A549 (cell line): ENCODE measurements around the gene ADGRB2. TPM values are rescaled to one million over a fixed set of nuclear protein-coding genes. Genes with fewer than 3 reads are reported as not detected.

Experiments
- ATAC-seq, 2 experiments: fragments of 200-7000 bp in 1 of 2; fragments of >200 bp in 1 of 2; cut with Nextera tagmentation in 1 of 2; cut with Tn5 transposase in 1 of 2; 3 replicates each; pipeline versions ENCODE4 v1.8.0 to v1.9.1; 2018 to 2020; ENCODE audit warnings: mild to moderate bottlenecking in 1 of 2, moderate library complexity in 1 of 2
- CTCF ChIA-PET: fragments of 300-600 bp; sonication (Branson Sonifier 250); formaldehyde crosslinking; extraction: SDS; loops from one replicate; lab custom pipeline; 2021; ENCODE audit warnings: antibody characterized with exemption, inconsistent platforms; lab: Yijun Ruan, JAX
- POLR2A ChIA-PET: fragments of 350-600 bp; formaldehyde crosslinking; extraction: SDS; loops from one replicate; lab custom pipeline; 2021; ENCODE audit warnings: antibody characterized with exemption, inconsistent platforms; lab: Yijun Ruan, JAX
- DNase-seq, 2 experiments: peaks; one replicate each; pipeline versions ENCODE4 v3.0.0 to v3.0.0-alpha.2; 2011 to 2016; ENCODE audit warnings: low read depth in 1 of 2, low spot score in 1 of 2
- FAIRE-seq: peaks from 2 replicates; lab custom pipeline; 2011; peaks lifted over from hg19 to GRCh38; lab: Jason Lieb, UNC
- H3K27ac ChIP-seq, 2 experiments: fragments of >200 bp; sonication (Bioruptor Twin); formaldehyde crosslinking; 3 replicates each; pipeline ENCODE4 v1.5.1; 2016 to 2017
- H3K4me1 ChIP-seq: fragments of >200 bp; sonication (Bioruptor Twin); formaldehyde crosslinking; 3 replicates; pipeline ENCODE4 v1.6.1; 2016
- H3K4me2 ChIP-seq: fragments of >200 bp; sonication (Bioruptor Twin); formaldehyde crosslinking; 3 replicates; pipeline ENCODE4 v1.6.1; 2016
- H3K4me3 ChIP-seq: fragments of >200 bp; sonication (Bioruptor Twin); formaldehyde crosslinking; 3 replicates; pipeline ENCODE4 v1.5.1; 2016
- H3K9me3 ChIP-seq: fragments of >200 bp; sonication (Bioruptor Twin); formaldehyde crosslinking; 3 replicates; pipeline ENCODE4 v1.6.1; 2016
- BHLHE40 ChIP-seq: IDR thresholded peaks from 2 replicates; pipeline ENCODE4 v1.6.1; 2012; ENCODE audit warnings: low read depth, low read length, inconsistent platforms
- CBX2 ChIP-seq: fragments of 200-600 bp; sonication (generic); IDR thresholded peaks from 2 replicates; pipeline ENCODE4 v1.6.1; 2016; ENCODE audit warnings: low read depth, mild to moderate bottlenecking, borderline replicate concordance
- CEBPB ChIP-seq, 2 experiments: fragments of >200 bp in 1 of 2; sonication (Bioruptor Twin) in 1 of 2; formaldehyde crosslinking in 1 of 2; IDR thresholded peaks; 2 replicates each; pipeline ENCODE4 v1.6.1; 2012 to 2016
- CHD2 ChIP-seq: fragments of 150-350 bp; IDR thresholded peaks from 2 replicates; pipeline ENCODE4 v1.6.1; 2014; ENCODE audit warnings: low read length; ENCODE audit not compliant: partially characterized antibody
- EP300 ChIP-seq, 2 experiments: fragments of >200 bp; sonication (Bioruptor Twin); formaldehyde crosslinking; IDR thresholded peaks; 2 replicates in 1 of 2; 3 replicates in 1 of 2; pipeline ENCODE4 v1.6.1; 2016 to 2017
- ESRRA ChIP-seq: fragments of 150-350 bp; IDR thresholded peaks from 2 replicates; pipeline ENCODE4 v1.6.1; 2014; ENCODE audit warnings: mild to moderate bottlenecking, low read length, borderline replicate concordance
- FOSL2 ChIP-seq, 2 experiments: fragments of 450-650 bp in 1 of 2; fragments of >200 bp in 1 of 2; sonication (Bioruptor Twin) in 1 of 2; formaldehyde crosslinking; IDR thresholded peaks; 2 replicates each; pipeline versions ENCODE4 v1.5.0 to v1.6.1; 2016 to 2020; ENCODE audit warnings: mild to moderate bottlenecking in 1 of 2, moderate library complexity in 1 of 2
- GATA3 ChIP-seq: IDR thresholded peaks from 2 replicates; pipeline ENCODE4 v1.6.1; 2012; ENCODE audit warnings: borderline replicate concordance
- HES2 ChIP-seq: fragments of >200 bp; sonication (Bioruptor Twin); formaldehyde crosslinking; IDR thresholded peaks from 2 replicates; pipeline ENCODE4 v1.6.1; 2016
- HEYL ChIP-seq: fragments of 250-450 bp; sonication (Bioruptor Pico); IDR thresholded peaks from 2 replicates; pipeline ENCODE4 v1.8.0; 2021; ENCODE audit warnings: mild to moderate bottlenecking, moderate library complexity
- HOXB5 ChIP-seq: fragments of 250-450 bp; sonication (Bioruptor Pico); IDR thresholded peaks from 2 replicates; pipeline ENCODE4 v1.5.0; 2020; ENCODE audit warnings: mild to moderate bottlenecking, moderate library complexity
- JUN ChIP-seq, 2 experiments: fragments of >200 bp; sonication (Bioruptor Twin); formaldehyde crosslinking; IDR thresholded peaks; 2 replicates in 1 of 2; 3 replicates in 1 of 2; pipeline ENCODE4 v1.6.1; 2016 to 2017
- MAX ChIP-seq: IDR thresholded peaks from 2 replicates; pipeline ENCODE4 v1.6.1; 2012
- NPAS2 ChIP-seq: fragments of 250-450 bp; sonication (Bioruptor Pico); IDR thresholded peaks from 2 replicates; pipeline ENCODE4 v1.8.0; 2022; ENCODE audit warnings: mild to moderate bottlenecking, moderate library complexity, borderline replicate concordance
- NR3C1 ChIP-seq: fragments of >200 bp; sonication (Bioruptor Twin); formaldehyde crosslinking; IDR thresholded peaks from 3 replicates; pipeline ENCODE4 v1.6.1; 2017
- RAD21 ChIP-seq, 2 experiments: fragments of >200 bp in 1 of 2; sonication (Bioruptor Twin) in 1 of 2; formaldehyde crosslinking in 1 of 2; IDR thresholded peaks in 1 of 2; conservative IDR thresholded peaks in 1 of 2; 2 replicates in 1 of 2; 3 replicates in 1 of 2; pipeline ENCODE4 v1.6.1; 2012 to 2018; ENCODE audit warnings: inconsistent platforms in 1 of 2
- RARB ChIP-seq: fragments of 250-450 bp; sonication (Bioruptor Pico); IDR thresholded peaks from 2 replicates; pipeline ENCODE4 v1.8.0; 2021; ENCODE audit warnings: mild to moderate bottlenecking, moderate library complexity
- RCOR1 ChIP-seq: fragments of 150-350 bp; IDR thresholded peaks from 2 replicates; pipeline ENCODE4 v1.6.1; 2014; ENCODE audit warnings: antibody characterized with exemption, low read length, low read depth
- RFX5 ChIP-seq: fragments of 450-650 bp; IDR thresholded peaks from 2 replicates; pipeline ENCODE4 v1.7.1; 2014; ENCODE audit warnings: antibody characterized with exemption, mild to moderate bottlenecking, moderate library complexity
- RNF2 ChIP-seq: fragments of 200-600 bp; sonication (generic); IDR thresholded peaks from 2 replicates; pipeline ENCODE4 v1.6.1; 2016; ENCODE audit warnings: low read depth, mild to moderate bottlenecking, antibody characterized with exemption, moderate library complexity, borderline replicate concordance
- SMC3 ChIP-seq: fragments of >200 bp; sonication (Bioruptor Twin); formaldehyde crosslinking; IDR thresholded peaks from 3 replicates; pipeline ENCODE4 v1.6.1; 2018; ENCODE audit warnings: inconsistent platforms
- TFCP2L1 ChIP-seq: fragments of 250-450 bp; sonication (Bioruptor Pico); IDR thresholded peaks from 2 replicates; pipeline ENCODE4 v1.5.0; 2021; ENCODE audit warnings: mild to moderate bottlenecking
- TP53 ChIP-seq: fragments of 250-450 bp; sonication (Bioruptor Pico); IDR thresholded peaks from 2 replicates; pipeline ENCODE4 v1.5.0; 2021; ENCODE audit warnings: mild to moderate bottlenecking, moderate library complexity
- WGBS: methylation state at CpG from one replicate; pipeline ENCODE4 v1.1.6; 2017; ENCODE audit errors: missing lambda C conversion rate; 5-methylcytosine and 5-hydroxymethylcytosine counted together
- polyA plus RNA-seq, 4 experiments: library from polyadenylated mRNA; depleted of rRNA in 3 of 4; stranded (reverse); fragments of >200 nt; fragmentation: RNase III in 1 of 4; extraction: RNeasy Plus Mini Kit Qiagen cat#74134 plus additional on column Dnase treatment in 1 of 4; gene quantifications; 2 replicates in 3 of 4; 3 replicates in 1 of 4; pipeline ENCODE4 v1.2.3, GENCODE V29; 2011 to 2017
- TF ChIP-seq, protein P1 (sequence below): IDR thresholded peaks from 2 replicates; pipeline ENCODE4 v1.6.1; 2012; ENCODE audit warnings: low read depth, borderline replicate concordance
- TF ChIP-seq, protein P2 (sequence below): IDR thresholded peaks from 2 replicates; pipeline ENCODE4 v1.6.1; 2012
- TF ChIP-seq, protein P3 (sequence below): fragments of >200 bp; sonication (Bioruptor Twin); formaldehyde crosslinking; IDR thresholded peaks from 3 replicates; pipeline ENCODE4 v1.5.1; 2016

ADGRB2 gene
- polyA plus RNA-seq, 2 of the 4 experiments (the other 2 are of a cell fraction): 2.3 to 6.6 TPM

- no peak for DNase-seq
- no peak for ATAC-seq
- TF ChIP-seq RNF2 (no peak), HEYL (CRISPR knock-in tag) (no peak), GATA3 (no peak), BHLHE40 (no peak)
- TF ChIP-seq, protein P1, sequence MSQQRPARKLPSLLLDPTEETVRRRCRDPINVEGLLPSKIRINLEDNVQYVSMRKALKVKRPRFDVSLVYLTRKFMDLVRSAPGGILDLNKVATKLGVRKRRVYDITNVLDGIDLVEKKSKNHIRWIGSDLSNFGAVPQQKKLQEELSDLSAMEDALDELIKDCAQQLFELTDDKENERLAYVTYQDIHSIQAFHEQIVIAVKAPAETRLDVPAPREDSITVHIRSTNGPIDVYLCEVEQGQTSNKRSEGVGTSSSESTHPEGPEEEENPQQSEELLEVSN: no peak
- H3K4me1 ChIP-seq: peaks cover 13% of the 10 kb centered on the region
- H3K4me2 ChIP-seq: no peak overlapping the region
- no peak overlapping the region for H3K27ac ChIP-seq
- FAIRE-seq: no peak
- WGBS: 64% methylated on average over 6 of the region's 11 CpGs
- ChIA-PET POLR2A (no interaction called here), CTCF (interaction anchor here (0.7 to 18.6 kb wide), 14 partner anchors 9 to 272 kb away, joined by 3 to 242 read pairs (median 5); partner anchors contain the start of gene ADGRB2)
- no peaks in the 10 kb centered on the region for H3K9me3 ChIP-seq
- H3K4me3 ChIP-seq: no peak overlapping the region
These were observed 26.5 kb upstream of the ADGRB2 start for GRCh38 chr1:31790641-31791091.

DNA sequence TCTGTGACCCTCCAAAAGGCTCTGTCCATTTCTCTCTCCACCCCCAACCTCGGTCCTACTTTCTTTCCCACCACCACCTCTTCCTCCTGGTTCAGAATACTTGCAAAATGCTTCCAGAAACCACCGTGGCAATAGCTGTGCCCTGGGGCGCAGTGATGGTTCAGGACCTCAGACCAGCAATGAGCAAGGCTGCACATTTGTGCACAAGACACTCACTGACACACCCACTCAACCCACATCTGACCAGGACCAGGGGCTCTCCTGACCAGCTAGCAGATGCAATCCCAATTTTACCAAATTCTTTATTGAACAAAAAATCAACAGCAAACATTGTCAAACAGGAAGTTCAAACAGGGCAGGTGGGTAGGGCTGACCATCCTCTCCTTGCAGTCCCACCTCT lies 26.0 kb upstream of the ADGRB2 start:
- H3K4me2 ChIP-seq: no peak overlapping the region
- no peaks in the 10 kb centered on the region for H3K9me3 ChIP-seq
- DNase-seq (no peak), ATAC-seq (no peak), FAIRE-seq (no peak)
- no peak overlapping the region for H3K4me3 ChIP-seq
- WGBS: 78% methylated on average over 3 of the region's 3 CpGs
- POLR2A ChIA-PET: no interaction called here
- TF ChIP-seq CBX2 (no peak), RARB (CRISPR knock-in tag) (no peak), CEBPB (IDR thresholded peaks at IDR 0.05) (no peak), RFX5 (no peak), NPAS2 (no peak), HES2 (no peak), RNF2 (no peak), ESRRA (no peak), CHD2 (no peak), JUN (IDR thresholded peaks at IDR 0.05) (no peak), NR3C1 (no peak), EP300 (IDR thresholded peaks at IDR 0.05) (no peak)
- TF ChIP-seq, protein P2, sequence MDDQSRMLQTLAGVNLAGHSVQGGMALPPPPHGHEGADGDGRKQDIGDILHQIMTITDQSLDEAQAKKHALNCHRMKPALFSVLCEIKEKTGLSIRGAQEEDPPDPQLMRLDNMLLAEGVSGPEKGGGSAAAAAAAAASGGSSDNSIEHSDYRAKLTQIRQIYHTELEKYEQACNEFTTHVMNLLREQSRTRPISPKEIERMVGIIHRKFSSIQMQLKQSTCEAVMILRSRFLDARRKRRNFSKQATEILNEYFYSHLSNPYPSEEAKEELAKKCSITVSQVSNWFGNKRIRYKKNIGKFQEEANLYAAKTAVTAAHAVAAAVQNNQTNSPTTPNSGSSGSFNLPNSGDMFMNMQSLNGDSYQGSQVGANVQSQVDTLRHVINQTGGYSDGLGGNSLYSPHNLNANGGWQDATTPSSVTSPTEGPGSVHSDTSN: no peak
- peaks cover 13% of the 10 kb centered on the region for H3K4me1 ChIP-seq
- H3K27ac ChIP-seq: no peak overlapping the region
- CTCF ChIA-PET: interaction anchor here (0.7 to 18.6 kb wide), 23 partner anchors 9 to 272 kb away, joined by 3 to 242 read pairs (median 5); partner anchors contain the start of gene ADGRB2

- CTCF ChIA-PET: interaction anchor here (0.6 to 18.6 kb wide), 43 partner anchors 10 to 395 kb away, joined by 3 to 242 read pairs (median 6); partner anchors contain the start of genes ADGRB2 and COL16A1
- POLR2A ChIA-PET: interaction anchor here (0.5 to 1.8 kb wide), 16 partner anchors 26 to 283 kb away, joined by 3 to 8 read pairs (median 4); partner anchors contain the start of genes KHDRBS1, PEF1, PTP4A2 and TMEM39B
- H3K4me1 ChIP-seq: peaks cover 13% of the 10 kb centered on the region
- H3K9me3 ChIP-seq: no peaks in the 10 kb centered on the region
- peak overlapping the region; percentile 94 to 95 for H3K27ac ChIP-seq
- peak overlapping the region; percentile 69 for H3K4me3 ChIP-seq
- peak overlapping the region; percentile 86 for H3K4me2 ChIP-seq
- DNase-seq (peak; percentile 86 to 94), FAIRE-seq (no peak), ATAC-seq (peak; percentile 72 to 88)
- TF ChIP-seq TP53 (CRISPR knock-in tag) (no peak), RAD21 (conservative IDR thresholded peaks at IDR 0.05 in 1 of 2, IDR thresholded peaks at IDR 0.05 in 1 of 2) (peak; percentile 90 to 97), FOSL2 (IDR thresholded peaks at IDR 0.05) (no peak), FOSL2 (CRISPR knock-in tag; IDR thresholded peaks at IDR 0.05) (no peak), TFCP2L1 (CRISPR knock-in tag) (no peak), MAX (peak; percentile 36; the same call in 1 of the 2 replicates), HOXB5 (CRISPR knock-in tag) (no peak), RCOR1 (no peak), SMC3 (peak; percentile 93)
- TF ChIP-seq, protein P3, sequence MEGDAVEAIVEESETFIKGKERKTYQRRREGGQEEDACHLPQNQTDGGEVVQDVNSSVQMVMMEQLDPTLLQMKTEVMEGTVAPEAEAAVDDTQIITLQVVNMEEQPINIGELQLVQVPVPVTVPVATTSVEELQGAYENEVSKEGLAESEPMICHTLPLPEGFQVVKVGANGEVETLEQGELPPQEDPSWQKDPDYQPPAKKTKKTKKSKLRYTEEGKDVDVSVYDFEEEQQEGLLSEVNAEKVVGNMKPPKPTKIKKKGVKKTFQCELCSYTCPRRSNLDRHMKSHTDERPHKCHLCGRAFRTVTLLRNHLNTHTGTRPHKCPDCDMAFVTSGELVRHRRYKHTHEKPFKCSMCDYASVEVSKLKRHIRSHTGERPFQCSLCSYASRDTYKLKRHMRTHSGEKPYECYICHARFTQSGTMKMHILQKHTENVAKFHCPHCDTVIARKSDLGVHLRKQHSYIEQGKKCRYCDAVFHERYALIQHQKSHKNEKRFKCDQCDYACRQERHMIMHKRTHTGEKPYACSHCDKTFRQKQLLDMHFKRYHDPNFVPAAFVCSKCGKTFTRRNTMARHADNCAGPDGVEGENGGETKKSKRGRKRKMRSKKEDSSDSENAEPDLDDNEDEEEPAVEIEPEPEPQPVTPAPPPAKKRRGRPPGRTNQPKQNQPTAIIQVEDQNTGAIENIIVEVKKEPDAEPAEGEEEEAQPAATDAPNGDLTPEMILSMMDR: peak; percentile 72
- WGBS: 93% methylated on average over 3 of the region's 26 CpGs
These were observed 25.3 kb upstream of the ADGRB2 start for GRCh38 chr1:31789259-31790065.
